HG02973 (cell line): ENCODE measurements around the gene PRELP.
"Not testable (repeated sequence)": the region's sequence is repeated elsewhere in the genome, so short reads cannot be mapped to it uniquely, and the experiment has no call there.

Experiments used
- ATAC-seq: cut with Tn5 transposase; IDR thresholded peaks from one replicate; pipeline ENCODE4 v1.9.1; 2021; ENCODE audit warnings: moderate library complexity; ENCODE audit not compliant: unreplicated experiment

Gene PRELP

GRCh38 chr1:203475012-203475981 is at the start of gene PRELP:
PRELP (plus strand) TSS chr1:203475806; CDS start chr1:203483185, 7,379 bp downstream.
- no peak for ATAC-seq

- no peak for ATAC-seq
These were observed 49.2 kb upstream of the PRELP start for GRCh38 chr1:203426366-203426765.

- ATAC-seq = no peak
These were observed 48.7 kb upstream of the PRELP start for GRCh38 chr1:203426870-203427269.

- ATAC-seq = no peak
These were observed 48.2 kb upstream of the PRELP start for GRCh38 chr1:203427451-203427850.

GRCh38 chr1:203428981-203429599 is 46.5 kb upstream of the PRELP start:
- ATAC-seq = no peak

- no peak for ATAC-seq
These were observed 40.0 kb upstream of the PRELP start for GRCh38 chr1:203435615-203436014.

- no peak for ATAC-seq
These were observed 37.8 kb upstream of the PRELP start for GRCh38 chr1:203437696-203438315.

GRCh38 chr1:203439131-203439730 is 36.4 kb upstream of the PRELP start:
- no peak for ATAC-seq

GRCh38 chr1:203440771-203441170 is 34.8 kb upstream of the PRELP start:
- ATAC-seq = no peak

GRCh38 chr1:203441766-203442165 is 33.8 kb upstream of the PRELP start:
- no peak for ATAC-seq

GRCh38 chr1:203442821-203443220 is 32.8 kb upstream of the PRELP start:
- ATAC-seq = no peak

GRCh38 chr1:203443296-203443695 is 32.3 kb upstream of the PRELP start:
- no peak for ATAC-seq

GRCh38 chr1:203444171-203444576 is 31.4 kb upstream of the PRELP start:
- no peak for ATAC-seq

- ATAC-seq = no peak
These were observed 28.5 kb upstream of the PRELP start for GRCh38 chr1:203447151-203447550.

GRCh38 chr1:203447598-203447997 is 28.0 kb upstream of the PRELP start:
- ATAC-seq = not testable (repeated sequence)

GRCh38 chr1:203448521-203449061 is 27.0 kb upstream of the PRELP start:
- ATAC-seq = no peak

- no peak for ATAC-seq
These were observed 25.6 kb upstream of the PRELP start for GRCh38 chr1:203450001-203450400.

- ATAC-seq = no peak
These were observed 25.0 kb upstream of the PRELP start for GRCh38 chr1:203450479-203451149.

- ATAC-seq = no peak
These were observed 23.5 kb upstream of the PRELP start for GRCh38 chr1:203451836-203452784.
